Spleen (tissue), 11 donors: Measurements from ENCODE around the gene SPTLC3. TPM values are rescaled to one million over a fixed set of nuclear protein-coding genes. Genes with fewer than 3 reads are reported as not detected.

ENCODE experiments used
- DNase-seq: peaks from one replicate; pipeline ENCODE4 v3.0.0-alpha.2; 2020
- H3K27ac ChIP-seq, 8 donors: fragments of 200-600 bp; sonication (generic) in 7 of 8; 1 replicate in 4 of 8; 2 replicates in 4 of 8; pipeline versions ENCODE4 v1.5.0 to v1.8.0; 2016 to 2021; ENCODE audit warnings: inconsistent platforms in 4 of 8, mild to moderate bottlenecking in 4 of 8, moderate library complexity in 1 of 8
- H3K27me3 ChIP-seq, 7 donors: fragments of 200-600 bp; sonication (generic) in 6 of 7; replicated peaks in 1 of 7; 1 replicate in 4 of 7; 2 replicates in 3 of 7; pipeline versions ENCODE4 v1.5.0 to v1.8.0; 2016 to 2021; ENCODE audit warnings: inconsistent platforms in 3 of 7, mild to moderate bottlenecking in 1 of 7
- H3K36me3 ChIP-seq, 6 donors: fragments of 200-600 bp; sonication (generic) in 5 of 6; 1 replicate in 4 of 6; 2 replicates in 2 of 6; pipeline versions ENCODE4 v1.5.0 to v1.8.0; 2016 to 2021; ENCODE audit warnings: inconsistent platforms in 2 of 6
- H3K4me1 ChIP-seq, 6 donors: fragments of 200-600 bp; sonication (generic) in 5 of 6; 1 replicate in 3 of 6; 2 replicates in 3 of 6; pipeline versions ENCODE4 v1.5.0 to v1.8.0; 2016 to 2021; ENCODE audit warnings: inconsistent platforms in 3 of 6
- H3K4me3 ChIP-seq, 8 donors: fragments of 200-600 bp; sonication (generic) in 7 of 8; 1 replicate in 4 of 8; 2 replicates in 4 of 8; pipeline versions ENCODE4 v1.5.0 to v1.8.0; 2016 to 2021; ENCODE audit warnings: inconsistent platforms in 4 of 8, mild to moderate bottlenecking in 4 of 8, moderate library complexity in 2 of 8
- H3K9me3 ChIP-seq, 8 donors: fragments of 200-600 bp; sonication (generic) in 7 of 8; 1 replicate in 4 of 8; 2 replicates in 4 of 8; pipeline versions ENCODE4 v1.5.0 to v1.8.0; 2016 to 2021; ENCODE audit warnings: inconsistent platforms in 4 of 8
- POLR2A ChIP-seq, 3 donors: fragments of 450-650 bp; IDR thresholded peaks; one replicate each; pipeline ENCODE4 v1.5.1; 2017; ENCODE audit warnings: antibody characterized with exemption in 3 of 3, mild to moderate bottlenecking in 1 of 3
- POLR2AphosphoS5 ChIP-seq, 3 donors: sonication (generic); formaldehyde crosslinking; IDR thresholded peaks; one replicate each; pipeline ENCODE4 v1.5.1; 2017; ENCODE audit warnings: antibody characterized with exemption in 3 of 3
- WGBS, 5 donors: extraction: QIAGEN DNeasy Blood & Tissue Kit in 3 of 5; methylation state at CpG; one replicate each; pipeline versions ENCODE4 v1.1.5 to v1.1.7; 2013 to 2018; 5-methylcytosine and 5-hydroxymethylcytosine counted together
- intact Hi-C: fragments of 100-400 bp; cut with DNase I; formaldehyde crosslinking; loops from one replicate; pipeline ENCODE4 v1.15.0; 2023; ENCODE audit warnings: low total_unique reads
- polyA plus RNA-seq, 3 donors: library from polyadenylated mRNA; stranded (reverse); fragments of 200-250 nt; gene quantifications; one replicate each; pipeline ENCODE4 v1.2.1, GENCODE V29; 2013
- total RNA-seq, 7 donors: library from RNA; depleted of rRNA in 3 of 7; stranded (reverse); fragments of >200 nt in 3 of 7; fragmentation: NEBNext Ultra II Directional in 4 of 7; extraction: Animal tissue kit (Norgen Biotek cat#: 25700) in 4 of 7; gene quantifications; one replicate each; pipeline versions ENCODE4 v1.1.0 to v1.2.1, GENCODE V29; 2016 to 2021
- TF ChIP-seq, protein P1 (sequence below), 11 experiments: fragments of 200-600 bp in 7 of 11; fragments of 450-650 bp in 4 of 11; sonication (generic) in 4 of 11; IDR thresholded peaks in 8 of 11; conservative IDR thresholded peaks in 3 of 11; 1 replicate in 7 of 11; 2 replicates in 4 of 11; pipeline versions ENCODE4 v1.4.0 to v1.8.0; 2016 to 2021; ENCODE audit warnings: antibody characterized with exemption in 11 of 11, inconsistent platforms in 4 of 11, mild to moderate bottlenecking in 1 of 11
- donor health status: healthy with polysubstance abuse.
- donor health status: DM: no; HTN: no; CAD: no; lungs with moderate emphysema.
- donor health status: DM: no; HTN: no; CAD: no.
- donor health status: Bipolar disorder and iron deficiency.
- donor health status: healthy.
- donor health status: DM: no; HTN: no; CAD: no.
- donor health status: DM: yes; HTN: yes; CAD: no.

SPTLC3 gene
- total and polyA plus RNA-seq, 10 donors: 0.50 to 12.3 (median 3.7) TPM

DNA sequence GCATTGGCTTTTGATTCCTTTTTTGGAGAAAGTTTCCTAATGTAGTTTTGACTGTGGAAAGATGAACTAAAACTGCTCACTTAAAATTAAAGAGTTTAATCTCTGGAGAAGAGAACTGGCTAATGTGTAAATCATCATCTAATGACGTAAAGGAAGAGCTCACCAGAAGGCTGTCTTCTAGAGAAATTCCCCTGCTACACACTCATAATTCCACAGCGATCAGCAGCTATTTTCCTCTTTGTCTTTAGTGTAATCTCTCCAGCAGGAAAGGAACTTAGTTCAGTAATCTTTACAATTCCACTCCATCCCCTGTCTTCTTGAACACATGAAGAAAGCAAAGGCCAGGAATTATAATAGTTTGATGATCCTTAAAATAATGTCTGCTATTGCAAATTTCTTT lies 15.8 kb downstream of the SPTLC3 start:
- Histone ChIP-seq H3K9me3 (peaks cover 0 to 29% (median 20%) of the 10 kb centered on the region in 8 donors), H3K4me3 (no peak overlapping the region), H3K36me3 (no peaks in the 10 kb centered on the region), H3K4me1 (no peaks in the 10 kb centered on the region), H3K27ac (no peak overlapping the region), H3K27me3 (no peaks in the 10 kb centered on the region)
- TF ChIP-seq POLR2AphosphoS5 (IDR thresholded peaks at IDR 0.05) (no peak), POLR2A (IDR thresholded peaks at IDR 0.05) (no peak)
- TF ChIP-seq, protein P1, sequence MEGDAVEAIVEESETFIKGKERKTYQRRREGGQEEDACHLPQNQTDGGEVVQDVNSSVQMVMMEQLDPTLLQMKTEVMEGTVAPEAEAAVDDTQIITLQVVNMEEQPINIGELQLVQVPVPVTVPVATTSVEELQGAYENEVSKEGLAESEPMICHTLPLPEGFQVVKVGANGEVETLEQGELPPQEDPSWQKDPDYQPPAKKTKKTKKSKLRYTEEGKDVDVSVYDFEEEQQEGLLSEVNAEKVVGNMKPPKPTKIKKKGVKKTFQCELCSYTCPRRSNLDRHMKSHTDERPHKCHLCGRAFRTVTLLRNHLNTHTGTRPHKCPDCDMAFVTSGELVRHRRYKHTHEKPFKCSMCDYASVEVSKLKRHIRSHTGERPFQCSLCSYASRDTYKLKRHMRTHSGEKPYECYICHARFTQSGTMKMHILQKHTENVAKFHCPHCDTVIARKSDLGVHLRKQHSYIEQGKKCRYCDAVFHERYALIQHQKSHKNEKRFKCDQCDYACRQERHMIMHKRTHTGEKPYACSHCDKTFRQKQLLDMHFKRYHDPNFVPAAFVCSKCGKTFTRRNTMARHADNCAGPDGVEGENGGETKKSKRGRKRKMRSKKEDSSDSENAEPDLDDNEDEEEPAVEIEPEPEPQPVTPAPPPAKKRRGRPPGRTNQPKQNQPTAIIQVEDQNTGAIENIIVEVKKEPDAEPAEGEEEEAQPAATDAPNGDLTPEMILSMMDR (IDR thresholded peaks at IDR 0.05 in 8 of 11, conservative IDR thresholded peaks at IDR 0.05 in 3 of 11): no peak
- WGBS, 5 donors: 66 to 75% (median 70%) methylated on average over 2 of the region's 2 CpGs
- intact Hi-C loops: no loop called here
- DNase-seq: no peak

DNA sequence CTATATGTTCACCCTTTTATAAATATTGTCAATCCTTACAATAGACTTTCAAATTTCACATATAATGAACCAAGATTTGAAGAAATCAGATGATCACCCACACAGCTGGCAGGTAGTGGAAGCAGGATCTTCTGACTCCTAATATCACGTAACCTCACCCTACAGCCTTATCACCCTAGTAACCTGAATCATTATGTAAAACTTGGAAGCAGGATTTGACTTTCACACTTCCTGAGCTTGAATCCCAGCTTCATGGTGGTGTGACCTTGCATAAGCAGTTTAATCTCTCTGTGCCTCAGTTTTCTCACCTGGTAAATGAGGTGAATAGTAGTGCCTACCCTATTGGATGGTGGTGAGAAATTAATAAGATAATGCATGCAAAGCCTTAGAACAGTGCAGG lies 16.4 kb downstream of the SPTLC3 start:
- Histone ChIP-seq H3K9me3 (peaks cover 0 to 28% (median 20%) of the 10 kb centered on the region in 8 donors), H3K27me3 (no peaks in the 10 kb centered on the region), H3K4me3 (no peak overlapping the region), H3K36me3 (no peaks in the 10 kb centered on the region), H3K4me1 (no peaks in the 10 kb centered on the region), H3K27ac (no peak overlapping the region)
- TF ChIP-seq, protein P1 (IDR thresholded peaks at IDR 0.05 in 8 of 11, conservative IDR thresholded peaks at IDR 0.05 in 3 of 11): no peak
- TF ChIP-seq POLR2AphosphoS5 (IDR thresholded peaks at IDR 0.05) (no peak), POLR2A (IDR thresholded peaks at IDR 0.05) (no peak)
- WGBS, 5 donors: 85 to 92% (median 90%) methylated on average over 1 of the region's 1 CpG
- intact Hi-C loops: no loop called here
- no peak for DNase-seq

DNA sequence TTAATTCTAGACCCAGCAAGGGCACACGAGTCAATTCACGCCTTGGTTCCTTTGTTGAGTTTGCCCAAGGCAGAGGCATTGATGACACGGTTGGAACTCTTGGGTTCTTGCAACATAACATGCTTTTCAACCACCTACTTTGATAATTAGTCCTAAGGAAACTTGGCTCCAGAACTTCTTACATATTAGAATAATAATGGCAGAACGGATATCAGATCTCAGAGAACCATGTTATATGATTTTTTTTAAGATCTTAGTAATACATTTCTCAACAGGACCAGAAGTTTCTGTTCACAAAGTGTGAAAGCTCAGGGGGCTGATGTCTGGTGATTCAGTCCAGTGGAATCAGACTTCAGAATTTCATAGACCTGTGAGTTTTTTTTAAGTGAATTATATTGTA lies 19.2 kb downstream of the SPTLC3 start:
- Histone ChIP-seq H3K36me3 (no peaks in the 10 kb centered on the region), H3K27me3 (no peaks in the 10 kb centered on the region), H3K4me1 (no peaks in the 10 kb centered on the region), H3K4me3 (no peak overlapping the region), H3K9me3 (peaks cover 0 to 2% (median 0%) of the 10 kb centered on the region in 8 donors), H3K27ac (no peak overlapping the region)
- intact Hi-C loops: no loop called here
- TF ChIP-seq, protein P1 (IDR thresholded peaks at IDR 0.05 in 8 of 11, conservative IDR thresholded peaks at IDR 0.05 in 3 of 11): no peak
- TF ChIP-seq POLR2AphosphoS5 (IDR thresholded peaks at IDR 0.05) (no peak), POLR2A (IDR thresholded peaks at IDR 0.05) (no peak)
- 68 to 79% (median 77%) methylated on average over 4 of the region's 4 CpGs for WGBS, 5 donors
- no peak for DNase-seq

DNA sequence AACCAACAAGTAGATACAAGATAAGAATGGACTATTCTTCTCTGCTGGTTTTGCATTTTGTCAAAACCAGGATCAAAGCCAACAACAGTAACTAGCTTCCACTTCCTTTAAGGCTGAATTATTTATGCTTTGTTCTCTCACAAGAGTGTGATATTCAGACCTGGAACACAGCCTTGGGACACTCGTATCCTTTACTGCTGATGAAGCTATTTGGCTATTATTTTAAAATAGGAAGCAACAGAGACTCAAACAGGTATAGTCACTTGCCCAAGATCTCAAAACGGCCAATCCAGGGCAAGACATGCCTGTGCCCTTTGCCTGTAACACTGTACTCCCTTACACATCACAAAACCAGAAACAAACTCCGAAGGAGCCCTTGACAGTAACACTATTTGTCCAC lies 19.9 kb downstream of the SPTLC3 start:
- no peak for DNase-seq
- Histone ChIP-seq H3K36me3 (no peaks in the 10 kb centered on the region), H3K27me3 (no peaks in the 10 kb centered on the region), H3K27ac (no peak overlapping the region), H3K4me3 (no peak overlapping the region), H3K9me3 (peaks cover 0 to 2% (median 0%) of the 10 kb centered on the region in 8 donors), H3K4me1 (no peaks in the 10 kb centered on the region)
- 44 to 68% (median 60%) methylated on average over 3 of the region's 3 CpGs for WGBS, 5 donors
- TF ChIP-seq POLR2AphosphoS5 (IDR thresholded peaks at IDR 0.05) (no peak), POLR2A (IDR thresholded peaks at IDR 0.05) (no peak)
- TF ChIP-seq, protein P1 (IDR thresholded peaks at IDR 0.05 in 8 of 11, conservative IDR thresholded peaks at IDR 0.05 in 3 of 11): no peak
- intact Hi-C loops: no loop called here
